ENCODE measurements around the gene ALDH16A1.

- TF ChIP-seq CTCF (conservative IDR thresholded peaks at IDR 0.05; ENCODE audit: low read length): no peak
- no peak for TF ChIP-seq EZH2phosphoT487 (IDR thresholded peaks at IDR 0.05; ENCODE audit: borderline replicate concordance)
Observed at GRCh38 chr19:49438261-49438660, 14.8 kb upstream of the ALDH16A1 start.

Data from Loucy (cell line).